ENCODE results near the gene PAPPA2. TPM values are rescaled to one million over a fixed set of nuclear protein-coding genes. Genes with fewer than 3 reads are reported as not detected.
"Not testable (repeated sequence)": the region's sequence is repeated elsewhere in the genome, so short reads cannot be mapped to it uniquely, and the experiment has no call there.

Gene PAPPA2
- total RNA-seq, 4 donors from 2014 or later = under 0.01 to 1.5 TPM; not detected in 2

DNA sequence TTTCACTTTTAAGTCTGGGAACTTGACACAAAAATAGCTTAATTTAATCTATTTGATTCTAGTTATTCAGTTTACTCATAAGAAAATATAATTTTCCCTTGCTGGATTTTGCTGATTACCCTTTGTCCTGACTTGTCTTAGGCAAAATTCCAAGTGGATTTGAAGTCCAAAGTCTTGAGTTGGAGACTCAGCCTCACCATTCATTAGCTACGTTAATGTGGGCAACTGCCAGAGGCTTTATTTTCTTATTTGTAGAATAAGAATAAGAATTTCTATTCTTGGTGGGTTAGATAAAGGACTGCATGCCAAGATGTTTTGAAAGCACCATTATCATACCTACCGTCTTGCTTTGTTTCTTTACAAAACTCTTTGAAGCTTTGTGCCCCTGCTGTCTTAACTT is 22.8 kb upstream of the PAPPA2 start:
- no peak for DNase-seq
- 34 to 43% methylated on average over 2 of the region's 2 CpGs for WGBS, 2 donors
- Histone ChIP-seq H3K9me3 (no peaks in the 10 kb centered on the region), H3K27me3 (no peaks in the 10 kb centered on the region), H3K4me1 (no peaks in the 10 kb centered on the region), H3K36me3 (no peaks in the 10 kb centered on the region), H3K4me3 (no peak overlapping the region), H3K27ac (no peak overlapping the region)
- intact Hi-C loops (cut with DNase I) = no loop called here
- TF ChIP-seq, protein P1, sequence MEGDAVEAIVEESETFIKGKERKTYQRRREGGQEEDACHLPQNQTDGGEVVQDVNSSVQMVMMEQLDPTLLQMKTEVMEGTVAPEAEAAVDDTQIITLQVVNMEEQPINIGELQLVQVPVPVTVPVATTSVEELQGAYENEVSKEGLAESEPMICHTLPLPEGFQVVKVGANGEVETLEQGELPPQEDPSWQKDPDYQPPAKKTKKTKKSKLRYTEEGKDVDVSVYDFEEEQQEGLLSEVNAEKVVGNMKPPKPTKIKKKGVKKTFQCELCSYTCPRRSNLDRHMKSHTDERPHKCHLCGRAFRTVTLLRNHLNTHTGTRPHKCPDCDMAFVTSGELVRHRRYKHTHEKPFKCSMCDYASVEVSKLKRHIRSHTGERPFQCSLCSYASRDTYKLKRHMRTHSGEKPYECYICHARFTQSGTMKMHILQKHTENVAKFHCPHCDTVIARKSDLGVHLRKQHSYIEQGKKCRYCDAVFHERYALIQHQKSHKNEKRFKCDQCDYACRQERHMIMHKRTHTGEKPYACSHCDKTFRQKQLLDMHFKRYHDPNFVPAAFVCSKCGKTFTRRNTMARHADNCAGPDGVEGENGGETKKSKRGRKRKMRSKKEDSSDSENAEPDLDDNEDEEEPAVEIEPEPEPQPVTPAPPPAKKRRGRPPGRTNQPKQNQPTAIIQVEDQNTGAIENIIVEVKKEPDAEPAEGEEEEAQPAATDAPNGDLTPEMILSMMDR (IDR thresholded peaks at IDR 0.05) = no peak
- no peak for TF ChIP-seq POLR2A (IDR thresholded peaks at IDR 0.05)

DNA sequence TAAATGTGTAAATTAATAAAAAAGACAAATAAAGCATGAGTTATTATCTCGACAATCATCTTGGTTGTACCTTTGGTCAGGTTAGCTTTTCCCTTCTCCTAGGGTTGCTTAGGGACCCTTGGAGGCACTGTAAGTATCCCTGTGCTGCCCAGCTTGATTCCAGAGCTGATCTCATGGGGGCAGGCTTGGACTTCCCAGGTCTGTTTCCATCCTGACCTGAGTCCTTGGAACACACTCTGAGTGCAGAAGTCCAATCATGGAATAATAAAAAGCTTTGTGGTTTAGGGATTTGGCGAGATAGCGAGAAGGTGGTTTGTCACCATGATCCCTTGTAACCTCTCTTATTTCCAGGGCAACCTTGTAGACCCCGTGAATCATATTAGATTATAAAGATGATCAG is 18.7 kb upstream of the PAPPA2 start:
- intact Hi-C loops (cut with DNase I) = no loop called here
- WGBS, 2 donors = 69 to 70% methylated on average over 4 of the region's 4 CpGs
- TF ChIP-seq POLR2A (IDR thresholded peaks at IDR 0.05) = no peak

DNA sequence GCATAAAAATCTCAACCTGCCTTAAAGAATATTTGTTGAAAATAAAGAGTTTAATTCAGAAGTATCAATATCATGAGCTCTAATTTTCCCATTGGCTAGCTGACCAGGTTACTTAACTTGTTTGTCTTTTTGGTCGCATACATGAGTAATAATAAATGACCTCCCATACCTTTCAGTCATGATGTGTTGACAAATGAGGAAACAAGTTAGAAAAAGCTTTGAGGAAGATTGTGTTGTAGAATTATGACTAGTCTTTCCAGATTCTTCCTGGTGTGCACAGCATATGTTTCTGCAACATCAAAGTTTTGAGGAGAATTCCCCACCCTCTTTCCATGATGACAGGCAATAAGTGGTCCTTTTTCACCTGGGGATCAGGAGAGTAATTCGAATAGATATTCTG is 17.6 kb upstream of the PAPPA2 start:
- no peak overlapping the region for H3K27ac ChIP-seq
- TF ChIP-seq, protein P1 (IDR thresholded peaks at IDR 0.05) = no peak
- no peak for TF ChIP-seq POLR2A (IDR thresholded peaks at IDR 0.05)
- 42 to 56% methylated on average over 2 of the region's 2 CpGs for WGBS, 2 donors

More for the DNA sequence above, 18.7 kb upstream of the PAPPA2 start:
- Histone ChIP-seq H3K27ac (no peak overlapping the region), H3K4me1 (no peaks in the 10 kb centered on the region), H3K4me3 (no peak overlapping the region), H3K9me3 (no peaks in the 10 kb centered on the region), H3K27me3 (no peaks in the 10 kb centered on the region), H3K36me3 (no peaks in the 10 kb centered on the region)
- no peak for DNase-seq

DNA sequence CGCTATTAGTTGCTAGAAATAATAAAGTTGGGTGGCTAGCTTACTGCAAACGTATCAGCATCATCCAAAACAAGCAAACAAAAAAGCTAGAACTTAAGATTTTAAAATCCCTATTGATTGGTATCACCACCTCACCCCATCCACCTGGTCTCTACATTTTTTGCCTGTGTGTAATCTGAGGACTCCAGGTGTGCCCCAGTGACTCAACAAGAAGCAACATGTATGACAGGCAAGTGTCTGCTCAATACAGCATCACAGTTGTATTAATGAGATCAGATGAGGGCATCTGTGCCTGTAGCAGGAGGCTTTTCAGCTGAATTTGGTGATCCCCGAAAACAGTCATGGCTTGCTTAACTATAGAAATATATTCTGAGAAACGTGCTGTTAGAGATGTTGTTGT is 14.6 kb upstream of the PAPPA2 start:
- intact Hi-C loops (cut with DNase I) = no loop called here
- Histone ChIP-seq H3K9me3 (no peaks in the 10 kb centered on the region), H3K27me3 (no peaks in the 10 kb centered on the region), H3K36me3 (no peaks in the 10 kb centered on the region), H3K4me3 (no peak overlapping the region), H3K4me1 (no peaks in the 10 kb centered on the region), H3K27ac (no peak overlapping the region)
- 50 to 56% methylated on average over 4 of the region's 4 CpGs for WGBS, 2 donors
- TF ChIP-seq POLR2A (IDR thresholded peaks at IDR 0.05) = no peak
- DNase-seq = no peak

More for the DNA sequence above, 17.6 kb upstream of the PAPPA2 start:
- Histone ChIP-seq H3K4me1 (no peaks in the 10 kb centered on the region), H3K9me3 (no peaks in the 10 kb centered on the region), H3K36me3 (no peaks in the 10 kb centered on the region), H3K27me3 (no peaks in the 10 kb centered on the region), H3K4me3 (no peak overlapping the region)
- intact Hi-C loops (cut with DNase I) = no loop called here
- no peak for DNase-seq

DNA sequence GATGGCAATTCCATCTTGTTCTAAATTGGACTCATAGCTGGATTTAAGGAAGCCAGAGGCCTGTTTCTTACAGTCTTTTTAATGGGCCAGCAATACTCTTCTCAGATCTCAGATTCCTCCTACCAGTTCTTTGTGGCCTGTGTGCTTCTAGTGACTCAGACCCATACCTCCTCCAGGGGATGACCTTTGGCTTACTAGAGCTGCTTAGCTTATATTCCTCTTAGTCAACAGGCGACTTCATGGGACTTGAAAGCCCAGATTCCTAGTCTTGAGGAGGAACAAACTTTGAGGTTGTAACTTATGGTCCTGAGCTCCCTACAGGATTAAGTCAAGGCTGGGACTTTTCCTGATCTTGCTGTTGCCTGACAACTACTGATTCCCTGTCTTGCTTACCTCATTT is 12.4 kb upstream of the PAPPA2 start:
- Histone ChIP-seq H3K4me1 (no peaks in the 10 kb centered on the region), H3K27ac (no peak overlapping the region), H3K9me3 (no peaks in the 10 kb centered on the region), H3K36me3 (no peaks in the 10 kb centered on the region), H3K27me3 (no peaks in the 10 kb centered on the region), H3K4me3 (no peak overlapping the region)
- 20 to 29% methylated on average over 1 of the region's 1 CpG for WGBS, 2 donors
- no peak for DNase-seq
- TF ChIP-seq, protein P1 (IDR thresholded peaks at IDR 0.05) = no peak
- TF ChIP-seq POLR2A (IDR thresholded peaks at IDR 0.05) = no peak
- intact Hi-C loops (cut with DNase I) = no loop called here

DNA sequence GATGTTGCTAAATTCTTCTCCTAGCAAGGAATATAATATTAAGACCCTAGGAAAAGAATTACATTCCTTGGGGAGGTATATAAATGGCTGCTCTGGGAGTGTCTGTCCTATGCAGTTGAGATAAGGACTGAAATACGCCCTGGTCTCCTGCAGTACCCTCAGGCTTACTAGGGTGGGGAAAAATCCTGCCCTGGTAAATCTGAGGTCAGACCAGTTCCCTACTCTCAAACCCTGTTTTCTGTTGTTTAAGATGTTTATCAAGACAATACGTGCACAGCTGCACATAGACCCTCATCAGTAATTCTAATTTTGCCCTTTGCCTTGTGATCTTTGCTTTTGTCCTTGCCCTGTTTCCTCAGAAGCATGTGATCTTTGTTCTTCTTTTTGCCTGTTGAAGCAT is 11.2 kb upstream of the PAPPA2 start:
- H3K36me3 ChIP-seq; intact Hi-C loops (cut with DNase I); H3K27ac ChIP-seq; H3K9me3 ChIP-seq; H3K4me1 ChIP-seq; DNase-seq; H3K4me3 ChIP-seq; H3K27me3 ChIP-seq: not testable (repeated sequence)
- 63 to 84% methylated on average over 2 of the region's 2 CpGs for WGBS, 2 donors

DNA sequence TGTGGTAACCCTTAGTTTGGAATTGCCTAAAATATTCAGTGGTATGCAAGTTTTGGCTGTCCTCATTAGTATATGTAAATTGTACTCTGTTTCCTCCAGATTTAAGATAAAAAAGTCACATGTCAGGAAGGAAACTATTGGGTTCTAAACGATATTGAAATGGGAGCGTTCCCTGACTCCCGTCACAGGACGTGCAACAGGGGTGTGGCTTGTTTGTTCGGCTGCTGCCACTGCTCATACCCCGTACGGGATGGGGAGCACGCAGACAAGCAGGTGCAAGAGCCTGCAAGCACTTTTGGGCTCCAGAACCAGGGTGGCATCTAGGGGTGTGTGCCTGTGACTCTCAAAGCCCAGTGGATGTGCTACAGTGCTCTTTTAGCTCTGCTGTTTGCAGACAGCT is 6.2 kb upstream of the PAPPA2 start:
- no peaks in the 10 kb centered on the region for H3K9me3 ChIP-seq

More for the DNA sequence above, 6.2 kb upstream of the PAPPA2 start:
- Histone ChIP-seq H3K27me3 (no peaks in the 10 kb centered on the region), H3K36me3 (no peaks in the 10 kb centered on the region), H3K4me1 (no peaks in the 10 kb centered on the region), H3K27ac (no peak overlapping the region), H3K4me3 (no peak overlapping the region)
- TF ChIP-seq POLR2A (IDR thresholded peaks at IDR 0.05) = no peak
- TF ChIP-seq, protein P1 (IDR thresholded peaks at IDR 0.05) = no peak
- intact Hi-C loops (cut with DNase I) = no loop called here
- WGBS, 2 donors = 82 to 84% methylated on average over 6 to 8 of the region's 8 CpGs
- no peak for DNase-seq
